Testis (tissue), 2 donors: Measurements from ENCODE around the gene CFAP65.

ENCODE experiments used
- POLR2A ChIP-seq: fragments of 450-650 bp; IDR thresholded peaks from one replicate; pipeline ENCODE4 v1.6.1; 2017; ENCODE audit warnings: antibody characterized with exemption, mild to moderate bottlenecking, moderate library complexity
- TF ChIP-seq, protein P1 (sequence below), 3 experiments: fragments of 450-650 bp in 2 of 3; fragments of 200-600 bp in 1 of 3; sonication (generic) in 1 of 3; IDR thresholded peaks; one replicate each; pipeline ENCODE4 v1.5.1; 2016 to 2019; ENCODE audit warnings: antibody characterized with exemption in 3 of 3, mild to moderate bottlenecking in 2 of 3, moderate library complexity in 1 of 3

GRCh38 chr2:219087361-219087760 is 46.0 kb upstream of the CFAP65 start:
- TF ChIP-seq, protein P1, sequence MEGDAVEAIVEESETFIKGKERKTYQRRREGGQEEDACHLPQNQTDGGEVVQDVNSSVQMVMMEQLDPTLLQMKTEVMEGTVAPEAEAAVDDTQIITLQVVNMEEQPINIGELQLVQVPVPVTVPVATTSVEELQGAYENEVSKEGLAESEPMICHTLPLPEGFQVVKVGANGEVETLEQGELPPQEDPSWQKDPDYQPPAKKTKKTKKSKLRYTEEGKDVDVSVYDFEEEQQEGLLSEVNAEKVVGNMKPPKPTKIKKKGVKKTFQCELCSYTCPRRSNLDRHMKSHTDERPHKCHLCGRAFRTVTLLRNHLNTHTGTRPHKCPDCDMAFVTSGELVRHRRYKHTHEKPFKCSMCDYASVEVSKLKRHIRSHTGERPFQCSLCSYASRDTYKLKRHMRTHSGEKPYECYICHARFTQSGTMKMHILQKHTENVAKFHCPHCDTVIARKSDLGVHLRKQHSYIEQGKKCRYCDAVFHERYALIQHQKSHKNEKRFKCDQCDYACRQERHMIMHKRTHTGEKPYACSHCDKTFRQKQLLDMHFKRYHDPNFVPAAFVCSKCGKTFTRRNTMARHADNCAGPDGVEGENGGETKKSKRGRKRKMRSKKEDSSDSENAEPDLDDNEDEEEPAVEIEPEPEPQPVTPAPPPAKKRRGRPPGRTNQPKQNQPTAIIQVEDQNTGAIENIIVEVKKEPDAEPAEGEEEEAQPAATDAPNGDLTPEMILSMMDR (IDR thresholded peaks at IDR 0.05) = no peak
- no peak for TF ChIP-seq POLR2A
